ENCODE measurements around the gene SORCS2. TPM values are rescaled to one million over a fixed set of nuclear protein-coding genes. Genes with fewer than 3 reads are reported as not detected.

The SORCS2 gene
- polyA plus RNA-seq, 1 donor from 2014 or later: 1.0 TPM

DNA sequence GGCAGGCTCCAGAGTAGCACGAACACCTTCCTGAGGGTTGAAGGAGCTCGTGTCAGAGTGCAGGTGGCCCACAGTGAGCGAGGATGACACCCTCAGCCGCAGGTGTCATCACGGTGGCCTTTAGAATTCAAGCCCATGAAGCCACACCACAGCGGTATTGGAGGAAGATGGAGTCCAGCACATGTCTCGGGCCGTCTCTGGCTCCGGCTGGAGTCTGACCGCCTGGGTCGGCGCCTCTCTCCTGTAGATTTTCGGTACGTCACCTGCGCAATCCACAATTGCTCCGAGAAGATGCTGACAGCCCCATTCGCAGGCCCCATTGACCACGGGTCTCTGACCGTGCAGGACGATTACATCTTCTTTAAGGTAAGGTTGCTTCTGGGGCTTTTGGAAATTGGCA lies 471.8 kb downstream of the SORCS2 start:
- TF ChIP-seq MXI1 (conservative IDR thresholded peaks at IDR 0.05; ENCODE audit: poor library complexity, severe bottlenecking) (no peak), EP300 (conservative IDR thresholded peaks at IDR 0.05; ENCODE audit: poor library complexity, severe bottlenecking) (no peak), SMC3 (conservative IDR thresholded peaks at IDR 0.05; ENCODE audit: poor library complexity) (no peak), EZH2 (IDR thresholded peaks at IDR 0.05; ENCODE audit: borderline replicate concordance, insufficient read depth, low read length, poor library complexity, severe bottlenecking) (no peak), POLR2AphosphoS5 (IDR thresholded peaks at IDR 0.05) (no peak), TAF1 (IDR thresholded peaks at IDR 0.05; ENCODE audit: low read depth) (no peak), RAD21 (conservative IDR thresholded peaks at IDR 0.05) (no peak)
- TF ChIP-seq, protein P1, sequence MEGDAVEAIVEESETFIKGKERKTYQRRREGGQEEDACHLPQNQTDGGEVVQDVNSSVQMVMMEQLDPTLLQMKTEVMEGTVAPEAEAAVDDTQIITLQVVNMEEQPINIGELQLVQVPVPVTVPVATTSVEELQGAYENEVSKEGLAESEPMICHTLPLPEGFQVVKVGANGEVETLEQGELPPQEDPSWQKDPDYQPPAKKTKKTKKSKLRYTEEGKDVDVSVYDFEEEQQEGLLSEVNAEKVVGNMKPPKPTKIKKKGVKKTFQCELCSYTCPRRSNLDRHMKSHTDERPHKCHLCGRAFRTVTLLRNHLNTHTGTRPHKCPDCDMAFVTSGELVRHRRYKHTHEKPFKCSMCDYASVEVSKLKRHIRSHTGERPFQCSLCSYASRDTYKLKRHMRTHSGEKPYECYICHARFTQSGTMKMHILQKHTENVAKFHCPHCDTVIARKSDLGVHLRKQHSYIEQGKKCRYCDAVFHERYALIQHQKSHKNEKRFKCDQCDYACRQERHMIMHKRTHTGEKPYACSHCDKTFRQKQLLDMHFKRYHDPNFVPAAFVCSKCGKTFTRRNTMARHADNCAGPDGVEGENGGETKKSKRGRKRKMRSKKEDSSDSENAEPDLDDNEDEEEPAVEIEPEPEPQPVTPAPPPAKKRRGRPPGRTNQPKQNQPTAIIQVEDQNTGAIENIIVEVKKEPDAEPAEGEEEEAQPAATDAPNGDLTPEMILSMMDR (IDR thresholded peaks at IDR 0.05; ENCODE audit: poor library complexity, severe bottlenecking): no peak
- TF ChIP-seq, protein P2, sequence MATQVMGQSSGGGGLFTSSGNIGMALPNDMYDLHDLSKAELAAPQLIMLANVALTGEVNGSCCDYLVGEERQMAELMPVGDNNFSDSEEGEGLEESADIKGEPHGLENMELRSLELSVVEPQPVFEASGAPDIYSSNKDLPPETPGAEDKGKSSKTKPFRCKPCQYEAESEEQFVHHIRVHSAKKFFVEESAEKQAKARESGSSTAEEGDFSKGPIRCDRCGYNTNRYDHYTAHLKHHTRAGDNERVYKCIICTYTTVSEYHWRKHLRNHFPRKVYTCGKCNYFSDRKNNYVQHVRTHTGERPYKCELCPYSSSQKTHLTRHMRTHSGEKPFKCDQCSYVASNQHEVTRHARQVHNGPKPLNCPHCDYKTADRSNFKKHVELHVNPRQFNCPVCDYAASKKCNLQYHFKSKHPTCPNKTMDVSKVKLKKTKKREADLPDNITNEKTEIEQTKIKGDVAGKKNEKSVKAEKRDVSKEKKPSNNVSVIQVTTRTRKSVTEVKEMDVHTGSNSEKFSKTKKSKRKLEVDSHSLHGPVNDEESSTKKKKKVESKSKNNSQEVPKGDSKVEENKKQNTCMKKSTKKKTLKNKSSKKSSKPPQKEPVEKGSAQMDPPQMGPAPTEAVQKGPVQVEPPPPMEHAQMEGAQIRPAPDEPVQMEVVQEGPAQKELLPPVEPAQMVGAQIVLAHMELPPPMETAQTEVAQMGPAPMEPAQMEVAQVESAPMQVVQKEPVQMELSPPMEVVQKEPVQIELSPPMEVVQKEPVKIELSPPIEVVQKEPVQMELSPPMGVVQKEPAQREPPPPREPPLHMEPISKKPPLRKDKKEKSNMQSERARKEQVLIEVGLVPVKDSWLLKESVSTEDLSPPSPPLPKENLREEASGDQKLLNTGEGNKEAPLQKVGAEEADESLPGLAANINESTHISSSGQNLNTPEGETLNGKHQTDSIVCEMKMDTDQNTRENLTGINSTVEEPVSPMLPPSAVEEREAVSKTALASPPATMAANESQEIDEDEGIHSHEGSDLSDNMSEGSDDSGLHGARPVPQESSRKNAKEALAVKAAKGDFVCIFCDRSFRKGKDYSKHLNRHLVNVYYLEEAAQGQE (IDR thresholded peaks at IDR 0.05; ENCODE audit: borderline replicate concordance): no peak
- no peaks in the 10 kb centered on the region for H3K9me2 ChIP-seq (ENCODE audit: insufficient read depth, low read length)
- no peak overlapping the region for H3K27ac ChIP-seq (ENCODE audit: low read length)
- no peaks in the 10 kb centered on the region for H3K79me2 ChIP-seq (replicated peaks; ENCODE audit: insufficient read depth, low read length)
- H3K27me3 ChIP-seq (ENCODE audit: insufficient read depth, low read depth, low read length): no peaks in the 10 kb centered on the region
- H3K4me2 ChIP-seq (ENCODE audit: low read length): no peak overlapping the region
- no peaks in the 10 kb centered on the region for H3K36me3 ChIP-seq (ENCODE audit: insufficient read depth, low read length)
- no peaks in the 10 kb centered on the region for H4K20me1 ChIP-seq (ENCODE audit: insufficient read depth)
- no peak overlapping the region for H3K9ac ChIP-seq (ENCODE audit: low read length)
- no peaks in the 10 kb centered on the region for H3F3A ChIP-seq (ENCODE audit: insufficient read depth, low read length, poor library complexity, severe bottlenecking)
- H3K4me3 ChIP-seq (ENCODE audit: low read length): no peak overlapping the region
- H3K9me3 ChIP-seq (ENCODE audit: low read length): no peaks in the 10 kb centered on the region
- no peak overlapping the region for H2AFZ ChIP-seq (ENCODE audit: low read depth, low read length)

DNA sequence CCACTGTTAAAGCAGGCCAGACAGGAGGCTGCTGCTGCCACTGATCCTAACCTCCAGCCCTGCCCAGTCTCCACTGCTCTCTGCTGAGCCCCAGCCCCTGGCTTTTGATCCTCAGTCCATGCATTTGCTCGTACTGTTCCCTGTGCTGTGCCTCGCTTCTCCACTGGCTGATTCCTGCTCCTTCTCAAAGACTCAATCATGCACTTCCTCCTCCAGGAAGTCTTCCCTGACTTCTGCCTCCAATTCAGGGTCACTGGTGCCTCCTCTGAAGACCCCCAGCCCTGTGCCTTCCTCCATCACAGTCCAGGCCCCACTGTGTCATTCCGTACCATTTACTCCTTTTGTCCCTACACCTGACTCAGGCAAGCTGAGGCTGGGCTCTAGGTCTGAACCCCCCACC lies 473.0 kb downstream of the SORCS2 start:
- no peaks in the 10 kb centered on the region for H3F3A ChIP-seq (ENCODE audit: insufficient read depth, low read length, poor library complexity, severe bottlenecking)
- H3K36me3 ChIP-seq (ENCODE audit: insufficient read depth, low read length): no peaks in the 10 kb centered on the region
- H3K9me3 ChIP-seq (ENCODE audit: low read length): no peaks in the 10 kb centered on the region
- H3K4me2 ChIP-seq (ENCODE audit: low read length): no peak overlapping the region
- no peaks in the 10 kb centered on the region for H4K20me1 ChIP-seq (ENCODE audit: insufficient read depth)
- H3K27me3 ChIP-seq (ENCODE audit: insufficient read depth, low read depth, low read length): no peaks in the 10 kb centered on the region
- no peaks in the 10 kb centered on the region for H3K79me2 ChIP-seq (replicated peaks; ENCODE audit: insufficient read depth, low read length)
- no peak overlapping the region for H3K27ac ChIP-seq (ENCODE audit: low read length)
- no peaks in the 10 kb centered on the region for H3K9me2 ChIP-seq (ENCODE audit: insufficient read depth, low read length)
- H3K4me3 ChIP-seq (ENCODE audit: low read length): no peak overlapping the region
- H2AFZ ChIP-seq (ENCODE audit: low read depth, low read length): no peak overlapping the region
- TF ChIP-seq MXI1 (conservative IDR thresholded peaks at IDR 0.05; ENCODE audit: poor library complexity, severe bottlenecking) (no peak), POLR2AphosphoS5 (IDR thresholded peaks at IDR 0.05) (no peak), TAF1 (IDR thresholded peaks at IDR 0.05; ENCODE audit: low read depth) (no peak), EZH2 (IDR thresholded peaks at IDR 0.05; ENCODE audit: borderline replicate concordance, insufficient read depth, low read length, poor library complexity, severe bottlenecking) (no peak), RAD21 (conservative IDR thresholded peaks at IDR 0.05) (no peak), EP300 (conservative IDR thresholded peaks at IDR 0.05; ENCODE audit: poor library complexity, severe bottlenecking) (no peak)
- TF ChIP-seq, protein P1 (IDR thresholded peaks at IDR 0.05; ENCODE audit: poor library complexity, severe bottlenecking): no peak
- TF ChIP-seq, protein P2 (IDR thresholded peaks at IDR 0.05; ENCODE audit: borderline replicate concordance): no peak
- no peak overlapping the region for H3K9ac ChIP-seq (ENCODE audit: low read length)

Measured in neural cell (in vitro differentiated cells).